Activated CD4-positive, CD25-positive, alpha-beta regulatory T cell treated with anti-CD3 and anti-CD28 coated beads, Interleukin-2, amount 50 U/mL, for 16 hours (primary cell): ENCODE results near the gene ZDHHC8.

Experiments used
- DNase-seq: peaks from one replicate; pipeline ENCODE4 v3.0.0-alpha.2; 2020; ENCODE audit warnings: low read depth, low spot score

The ZDHHC8 gene

GRCh38 chr22:20131597-20131858, at the start of gene ZDHHC8:
Gene ZDHHC8 (plus strand): TSS chr22:20131804. CDS start chr22:20131948, 144 bp downstream.
- DNase-seq, result no peak

- DNase-seq, result no peak
Measured at GRCh38 chr22:20083157-20083890, 48.3 kb upstream of the ZDHHC8 start.

GRCh38 chr22:20083891-20084546, 47.6 kb upstream of the ZDHHC8 start:
- no peak for DNase-seq

GRCh38 chr22:20084547-20085413, 46.8 kb upstream of the ZDHHC8 start:
- no peak for DNase-seq

GRCh38 chr22:20085651-20086050, 46.0 kb upstream of the ZDHHC8 start:
- no peak for DNase-seq

GRCh38 chr22:20086101-20086599, 45.5 kb upstream of the ZDHHC8 start:
- DNase-seq, result no peak

- DNase-seq, result no peak
Measured at GRCh38 chr22:20086763-20087162, 44.8 kb upstream of the ZDHHC8 start.

- DNase-seq, result no peak
Measured at GRCh38 chr22:20087319-20088262, 44.0 kb upstream of the ZDHHC8 start.

GRCh38 chr22:20088263-20088648, 43.3 kb upstream of the ZDHHC8 start:
- DNase-seq, result no peak

GRCh38 chr22:20089226-20089976, 42.2 kb upstream of the ZDHHC8 start:
- no peak for DNase-seq

GRCh38 chr22:20089977-20090729, 41.5 kb upstream of the ZDHHC8 start:
- DNase-seq, result no peak

- no peak for DNase-seq
Measured at GRCh38 chr22:20090730-20091240, 40.8 kb upstream of the ZDHHC8 start.

- DNase-seq, result no peak
Measured at GRCh38 chr22:20091690-20092476, 39.7 kb upstream of the ZDHHC8 start.

- no peak for DNase-seq
Measured at GRCh38 chr22:20092477-20092854, 39.1 kb upstream of the ZDHHC8 start.

GRCh38 chr22:20093418-20094196, 38.0 kb upstream of the ZDHHC8 start:
- DNase-seq, result no peak

- DNase-seq, result no peak
Measured at GRCh38 chr22:20094197-20094807, 37.3 kb upstream of the ZDHHC8 start.

GRCh38 chr22:20095521-20095920, 36.1 kb upstream of the ZDHHC8 start:
- no peak for DNase-seq
